ENCODE data around the gene KMO. TPM values are rescaled to one million over a fixed set of nuclear protein-coding genes. Genes with fewer than 3 reads are reported as not detected.

The KMO gene
- total and polyA plus RNA-seq, 2 of the 8 experiments (the other 6 are each of a cell fraction or from before 2014, with no cell fraction given): not detected

GRCh38 chr1:241591317-241591716, 59.1 kb downstream of the KMO start (continued):
- TF ChIP-seq CHD7 (IDR thresholded peaks at IDR 0.05; ENCODE audit: insufficient replicate concordance, low read length) (no peak), SP1 (IDR thresholded peaks at IDR 0.05; ENCODE audit: low read depth, low read length) (no peak), CHD2 (IDR thresholded peaks at IDR 0.05; ENCODE audit: low read length) (no peak), SP4 (IDR thresholded peaks at IDR 0.05; ENCODE audit: low read length) (no peak), RAD21 (IDR thresholded peaks at IDR 0.05 in 1 of 2, conservative IDR thresholded peaks at IDR 0.05 in 1 of 2; ENCODE audit: low read depth in 2 of 2, low read length in 2 of 2) (no peak), SIRT6 (IDR thresholded peaks at IDR 0.05; ENCODE audit: low read length) (no peak), SUZ12 (IDR thresholded peaks at IDR 0.05; ENCODE audit: low read length) (no peak), BACH1 (IDR thresholded peaks at IDR 0.05; ENCODE audit: low read length) (no peak)
- TF ChIP-seq, protein P1, sequence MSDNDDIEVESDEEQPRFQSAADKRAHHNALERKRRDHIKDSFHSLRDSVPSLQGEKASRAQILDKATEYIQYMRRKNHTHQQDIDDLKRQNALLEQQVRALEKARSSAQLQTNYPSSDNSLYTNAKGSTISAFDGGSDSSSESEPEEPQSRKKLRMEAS (IDR thresholded peaks at IDR 0.05): no peak
